GM20431 (cell line): ENCODE measurements around the gene ABHD2.

Experiments used
- in situ Hi-C: fragments of 300-500 bp; cut with MseI, MboI; formaldehyde crosslinking; loops from one replicate; pipeline ENCODE4 v1.15.0; 2020; ENCODE audit warnings: low sequenced_read_pairs; ENCODE audit not compliant: unreplicated experiment

ABHD2 gene

GRCh38 chr15:89178307-89178977 is 90.2 kb downstream of the ABHD2 start:
- in situ Hi-C loops = loop anchor here (10.0 to 25.0 kb wide), 2 partner anchors 124 to 291 kb away; partner anchors contain the start of gene HAPLN3

- in situ Hi-C loops = loop anchor here (10.0 to 25.0 kb wide), 2 partner anchors 125 to 293 kb away; partner anchors contain the start of gene HAPLN3
Observed at GRCh38 chr15:89179966-89180875, 92.0 kb downstream of the ABHD2 start.

GRCh38 chr15:89184357-89184756 is 96.1 kb downstream of the ABHD2 start:
- in situ Hi-C loops = loop anchor here (25.0 kb wide), 1 partner anchor 297 kb away; the partner anchor contains the start of gene HAPLN3

- in situ Hi-C loops = loop anchor here (25.0 kb wide), 1 partner anchor 298 kb away; the partner anchor contains the start of gene HAPLN3
Observed at GRCh38 chr15:89184886-89185526, 96.8 kb downstream of the ABHD2 start.

- in situ Hi-C loops = loop anchor here (25.0 kb wide), 1 partner anchor 300 kb away; the partner anchor contains the start of gene HAPLN3
Observed at GRCh38 chr15:89186803-89187202, 98.5 kb downstream of the ABHD2 start.

- in situ Hi-C loops = loop anchor here (25.0 kb wide), 1 partner anchor 300 kb away; the partner anchor contains the start of gene HAPLN3
Observed at GRCh38 chr15:89187301-89187985, 99.2 kb downstream of the ABHD2 start.

- in situ Hi-C loops = loop anchor here (25.0 kb wide), 1 partner anchor 301 kb away; the partner anchor contains the start of gene HAPLN3
Observed at GRCh38 chr15:89187986-89188514, 99.8 kb downstream of the ABHD2 start.

GRCh38 chr15:89192136-89192535 is 103.9 kb downstream of the ABHD2 start:
- in situ Hi-C loops = loop anchor here (25.0 kb wide), 1 partner anchor 305 kb away; the partner anchor contains the start of gene HAPLN3

- in situ Hi-C loops = loop anchor here (25.0 kb wide), 1 partner anchor 305 kb away; the partner anchor contains the start of gene HAPLN3
Observed at GRCh38 chr15:89192766-89193165, 104.5 kb downstream of the ABHD2 start.

GRCh38 chr15:89194608-89195007 is 106.4 kb downstream of the ABHD2 start:
- in situ Hi-C loops = loop anchor here (25.0 kb wide), 1 partner anchor 307 kb away; the partner anchor contains the start of gene HAPLN3

- in situ Hi-C loops = loop anchor here (25.0 kb wide), 1 partner anchor 309 kb away; the partner anchor contains the start of gene HAPLN3
Observed at GRCh38 chr15:89195836-89196235, 107.6 kb downstream of the ABHD2 start.

GRCh38 chr15:89196241-89196640 is 108.0 kb downstream of the ABHD2 start:
- in situ Hi-C loops = loop anchor here (25.0 kb wide), 1 partner anchor 309 kb away; the partner anchor contains the start of gene HAPLN3

GRCh38 chr15:89196994-89197393 is 108.7 kb downstream of the ABHD2 start:
- in situ Hi-C loops = loop anchor here (25.0 kb wide), 1 partner anchor 310 kb away; the partner anchor contains the start of gene HAPLN3

- in situ Hi-C loops = loop anchor here (25.0 kb wide), 1 partner anchor 310 kb away; the partner anchor contains the start of gene HAPLN3
Observed at GRCh38 chr15:89197503-89197971, 109.3 kb downstream of the ABHD2 start.

GRCh38 chr15:89198196-89198595 is 109.9 kb downstream of the ABHD2 start:
- in situ Hi-C loops = loop anchor here (25.0 kb wide), 1 partner anchor 311 kb away; the partner anchor contains the start of gene HAPLN3

- in situ Hi-C loops = loop anchor here (25.0 kb wide), 1 partner anchor 312 kb away; the partner anchor contains the start of gene HAPLN3
Observed at GRCh38 chr15:89198934-89199333, 110.7 kb downstream of the ABHD2 start.

GRCh38 chr15:89199746-89200145 is 111.5 kb downstream of the ABHD2 start:
- in situ Hi-C loops = loop anchor here (25.0 kb wide), 1 partner anchor 312 kb away; the partner anchor contains the start of gene HAPLN3

GRCh38 chr15:89200182-89200581 is 111.9 kb downstream of the ABHD2 start:
- in situ Hi-C loops = no loop called here
